Iris pigment epithelial cell (primary cell): ENCODE results near the gene FARS2.

ENCODE experiments used
- DNase-seq: peaks from one replicate; pipeline ENCODE4 v3.0.0-alpha.2; 2011; ENCODE audit warnings: low read depth

FARS2 gene

DNA sequence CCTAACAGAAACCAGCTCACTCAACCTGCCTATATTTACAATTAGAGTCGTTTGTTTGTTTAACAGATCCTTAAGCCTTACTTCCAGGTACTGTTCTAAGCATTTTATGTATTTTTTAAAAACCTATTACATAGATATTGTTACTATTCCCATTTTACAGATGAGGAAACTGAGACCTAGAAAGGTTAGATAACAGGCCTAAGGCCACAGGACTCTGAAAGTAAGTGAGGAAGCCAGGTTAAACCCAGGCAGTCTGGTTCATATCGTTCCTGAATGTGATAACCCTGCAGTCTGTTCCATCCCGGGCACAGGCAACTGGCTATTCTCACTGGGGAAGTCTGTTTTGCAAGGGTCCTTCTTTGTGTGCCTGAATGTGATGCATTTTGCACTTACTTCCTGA lies 322.2 kb downstream of the FARS2 start:
- DNase-seq: no peak

DNA sequence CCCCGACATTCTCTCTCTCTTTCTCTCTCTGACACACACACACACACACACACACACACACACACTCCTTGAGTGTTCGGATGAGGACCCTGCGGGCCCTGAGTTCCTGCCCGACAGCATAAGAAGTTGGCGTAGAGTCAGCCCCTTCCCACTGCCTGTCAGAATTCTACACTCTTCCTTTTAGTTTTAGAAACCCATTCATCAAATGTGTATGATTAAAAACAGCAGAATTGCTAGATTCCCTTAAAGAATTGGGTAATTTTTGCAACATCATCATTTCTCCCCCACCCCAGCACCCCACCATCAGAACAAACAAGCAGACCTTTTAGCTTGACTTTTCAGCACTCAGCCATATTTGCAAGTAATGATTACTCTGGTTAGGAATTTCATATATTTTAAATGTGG lies 322.8 kb downstream of the FARS2 start:
- peak; percentile 85 for DNase-seq

DNA sequence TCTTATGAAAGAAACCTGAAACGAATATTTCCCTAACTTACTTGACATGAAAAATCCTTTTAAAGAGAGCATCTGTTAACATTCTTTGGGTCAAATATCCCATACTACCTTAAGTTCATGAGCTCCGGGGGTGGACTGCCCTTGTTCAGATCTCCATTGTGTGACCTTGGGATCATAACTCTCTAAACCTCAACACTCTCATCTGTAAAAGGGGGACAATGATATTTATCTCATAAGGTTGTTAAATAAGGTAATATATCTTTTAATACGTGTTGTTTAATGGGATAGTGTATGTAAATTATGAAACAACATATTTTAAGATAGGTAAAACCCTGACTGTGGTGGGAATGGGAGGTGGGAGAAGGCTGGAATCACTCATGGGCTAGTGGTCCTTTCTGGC lies 326.3 kb downstream of the FARS2 start:
- no peak for DNase-seq

DNA sequence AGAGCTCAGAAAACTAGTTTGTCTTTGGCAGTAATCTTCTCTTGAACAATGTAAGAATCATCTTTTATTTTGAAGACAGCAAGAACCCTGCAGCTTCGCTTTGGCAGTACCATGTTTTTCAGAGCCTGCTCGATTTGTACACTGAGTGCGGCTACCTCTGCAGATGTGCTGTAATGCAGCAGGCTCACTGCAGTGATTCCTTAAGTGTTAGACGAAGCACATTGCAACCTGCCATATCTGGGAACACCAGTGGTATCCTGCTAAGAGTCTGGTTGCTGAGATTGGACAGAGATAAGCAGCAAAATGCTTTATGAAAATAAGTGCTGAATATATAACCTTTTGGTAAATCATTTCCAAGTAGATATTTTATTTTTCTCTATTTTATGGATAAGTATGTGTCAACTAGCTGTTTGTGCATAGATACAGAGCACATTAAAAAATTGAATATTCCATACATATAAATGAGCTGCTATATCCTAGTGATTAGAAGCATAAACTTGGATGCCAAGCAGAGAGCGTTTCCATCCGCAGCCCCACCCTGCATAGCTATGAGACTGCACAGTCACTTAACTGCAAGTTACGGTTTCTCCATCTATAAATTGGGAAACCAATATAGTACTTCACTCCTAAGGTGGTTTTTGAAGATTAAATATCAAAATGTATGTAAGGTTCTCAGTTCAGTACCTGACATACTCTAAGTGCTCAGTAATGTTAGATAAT lies 328.3 kb downstream of the FARS2 start:
- no peak for DNase-seq

DNA sequence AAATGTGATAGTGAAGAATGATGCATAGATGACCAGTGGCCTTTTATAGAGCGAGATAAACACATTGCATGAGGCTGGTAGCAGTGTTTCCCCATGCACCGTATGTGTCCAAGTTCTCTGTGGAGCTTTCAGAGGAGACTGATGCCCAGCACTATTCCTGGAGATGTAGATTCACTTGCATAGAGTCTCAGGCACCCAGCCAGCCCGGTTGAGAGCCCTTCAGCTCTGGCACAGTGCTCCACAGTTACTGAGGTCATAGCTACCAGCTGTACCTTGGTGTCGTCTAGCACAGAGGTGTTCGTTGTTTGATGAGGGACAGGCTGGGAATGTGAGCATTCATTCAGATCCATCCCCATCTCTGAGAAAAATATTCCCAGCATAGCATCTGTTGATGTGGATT lies 328.9 kb downstream of the FARS2 start:
- no peak for DNase-seq

DNA sequence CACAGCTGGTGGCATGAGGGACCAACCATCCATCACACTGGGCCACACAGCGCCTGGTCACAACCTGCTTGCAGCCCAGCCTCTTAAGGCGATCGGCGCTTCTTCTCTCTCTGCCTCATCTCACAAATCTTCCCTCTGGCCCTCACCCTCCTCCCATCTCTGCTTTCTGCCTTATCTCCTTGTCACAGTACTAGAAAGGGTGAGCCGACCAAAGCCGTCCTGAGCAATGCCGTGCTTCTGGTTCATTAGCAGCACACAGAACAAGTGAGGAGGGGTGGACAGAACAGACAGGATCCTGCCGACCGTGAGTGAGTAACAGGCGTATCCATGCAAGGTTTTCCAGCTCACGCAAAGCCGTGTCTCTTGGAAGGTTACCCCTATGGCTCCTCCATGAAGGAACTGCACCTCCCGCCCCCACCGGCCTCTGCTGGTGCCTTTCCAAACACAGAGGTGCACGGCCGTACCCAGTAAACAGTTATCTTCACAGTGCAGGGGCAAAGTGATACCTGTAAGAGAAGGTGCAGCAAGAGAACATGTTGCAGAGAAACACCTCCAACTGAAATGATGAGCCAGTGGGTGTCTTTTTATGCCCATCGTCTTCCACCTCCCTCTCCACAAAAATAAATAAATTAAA lies 331.7 kb downstream of the FARS2 start:
- no peak for DNase-seq

DNA sequence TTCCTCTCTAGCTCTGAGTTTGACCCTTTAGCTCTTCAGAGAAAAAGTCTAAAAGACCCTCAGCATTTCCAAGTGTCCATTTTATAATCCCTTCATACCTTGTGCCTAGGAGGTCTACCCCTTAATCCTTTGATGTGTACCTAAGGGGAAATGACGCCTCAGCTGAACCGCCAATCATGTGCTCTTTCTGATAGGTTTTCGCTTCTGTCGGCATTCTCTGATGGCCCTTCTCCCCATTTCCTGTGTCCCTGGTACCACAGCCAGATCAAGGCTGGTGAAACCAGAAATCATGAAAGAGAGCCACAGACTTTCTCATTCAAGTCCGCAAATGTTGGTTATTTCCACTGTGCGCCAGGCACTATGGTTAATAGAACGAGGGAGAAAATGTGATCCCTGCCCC lies 333.9 kb downstream of the FARS2 start:
- DNase-seq: no peak

DNA sequence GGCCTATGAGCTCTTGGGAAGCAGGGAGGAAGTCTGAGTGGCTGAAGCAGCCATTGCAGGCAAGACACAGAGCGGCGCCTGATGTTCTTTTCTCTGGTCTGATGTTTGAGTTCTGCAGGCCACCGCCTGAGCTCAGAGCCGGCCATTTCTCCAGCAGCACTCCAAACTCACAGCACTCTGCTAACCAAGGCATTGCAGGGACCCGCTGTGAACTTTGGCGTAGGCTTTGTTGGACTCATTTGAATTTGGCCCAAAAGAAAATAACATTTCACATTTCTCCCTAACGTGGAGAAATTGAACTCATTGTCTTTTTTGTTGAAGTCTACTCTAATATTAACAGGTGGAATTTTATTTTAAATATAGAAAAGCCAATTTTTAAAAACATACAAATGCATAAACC lies 336.1 kb downstream of the FARS2 start:
- no peak for DNase-seq

DNA sequence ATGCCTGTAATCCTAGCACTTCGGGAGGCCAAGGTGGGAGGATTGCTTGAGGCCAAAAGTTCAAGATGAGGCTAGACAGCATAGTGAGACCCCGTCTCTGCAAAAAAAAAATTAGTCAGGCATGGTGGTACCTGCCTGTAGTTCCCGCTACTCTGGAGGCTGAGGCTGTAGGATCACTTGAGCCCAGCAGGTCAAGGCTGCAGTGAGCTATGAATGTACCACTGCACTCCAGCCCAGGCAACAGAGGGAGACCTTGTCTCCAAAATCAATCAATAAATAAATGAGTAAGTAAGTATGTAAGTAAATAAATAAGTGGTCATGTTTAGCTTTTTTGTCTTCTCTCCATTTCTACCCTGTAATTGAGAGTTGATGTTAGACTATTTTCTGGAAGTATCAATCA lies 336.8 kb downstream of the FARS2 start:
- no peak for DNase-seq

DNA sequence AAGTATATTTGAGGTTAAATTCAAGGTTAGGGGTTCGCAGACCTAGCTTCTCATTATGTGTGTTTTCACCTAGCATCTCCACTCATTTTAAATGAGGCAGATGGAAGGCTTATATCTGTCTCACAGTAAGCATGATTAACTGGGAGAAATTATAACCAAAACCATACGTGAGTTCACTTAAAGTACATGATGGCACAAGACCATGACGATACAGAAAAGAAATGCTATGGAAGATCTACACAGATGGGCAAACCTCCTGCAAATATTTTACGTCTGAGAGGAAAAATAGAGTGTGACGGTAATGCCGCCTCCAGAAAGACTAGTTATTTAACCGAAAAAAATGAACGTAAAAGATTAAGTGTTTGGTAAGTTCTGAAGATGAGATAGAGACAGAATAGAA lies 337.8 kb downstream of the FARS2 start:
- no peak for DNase-seq

DNA sequence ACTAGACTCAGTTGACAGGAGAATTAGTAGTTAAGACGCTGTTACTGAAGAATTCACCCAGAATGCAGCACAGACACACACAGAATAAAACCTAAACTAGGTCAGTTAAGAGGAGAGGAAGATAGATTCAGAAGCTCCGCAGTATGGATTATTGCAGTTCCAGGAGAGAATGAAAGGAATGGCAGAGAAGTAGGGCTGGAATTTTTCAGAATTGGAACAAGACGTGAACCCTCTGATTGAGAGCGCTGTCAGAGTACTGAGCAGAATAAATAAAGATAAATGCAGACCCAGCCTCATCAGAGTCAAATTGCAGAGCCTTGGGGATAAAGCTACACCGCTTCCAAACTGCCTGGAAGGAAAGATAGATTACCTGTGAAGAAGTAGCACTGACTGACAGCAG lies 344.6 kb downstream of the FARS2 start:
- DNase-seq: no peak

DNA sequence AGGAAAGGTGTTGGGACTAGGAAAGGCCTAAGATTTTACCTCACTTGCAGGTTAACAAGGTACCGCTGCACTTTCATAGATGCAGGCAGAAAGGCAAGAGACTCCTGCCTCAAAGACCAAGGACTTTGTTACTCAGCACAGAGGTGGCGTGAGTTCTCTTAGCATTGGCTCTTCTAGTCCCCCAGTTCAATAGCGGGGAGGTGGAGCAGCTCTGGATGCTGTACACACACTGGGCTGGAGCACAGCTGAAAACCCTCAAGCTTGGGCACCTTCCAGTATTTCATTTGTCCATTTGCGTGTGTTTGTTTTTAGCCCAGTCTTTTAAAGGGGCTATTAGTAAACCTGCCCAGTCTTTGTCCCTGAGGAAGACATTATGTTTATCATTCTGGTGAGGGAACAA lies 345.2 kb downstream of the FARS2 start:
- no peak for DNase-seq

DNA sequence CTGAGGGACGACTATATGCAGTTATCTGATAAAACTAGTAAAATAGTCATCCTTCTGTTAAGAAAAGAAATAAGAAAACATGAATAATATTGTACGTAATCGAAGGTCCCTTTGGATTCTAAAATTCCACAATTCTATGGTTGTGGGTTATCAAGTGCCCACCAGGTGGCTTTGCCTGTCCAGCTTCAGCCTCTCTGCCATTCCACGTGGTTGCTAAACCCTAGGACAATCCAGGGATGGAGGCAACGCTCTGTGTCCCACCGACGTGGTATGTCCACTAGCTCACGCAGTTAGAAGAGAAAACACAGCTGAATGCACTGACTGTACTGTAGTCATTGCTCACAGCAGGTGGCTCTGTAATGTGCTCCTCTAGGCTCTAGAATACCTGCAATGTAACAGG lies 349.3 kb downstream of the FARS2 start:
- no peak for DNase-seq

DNA sequence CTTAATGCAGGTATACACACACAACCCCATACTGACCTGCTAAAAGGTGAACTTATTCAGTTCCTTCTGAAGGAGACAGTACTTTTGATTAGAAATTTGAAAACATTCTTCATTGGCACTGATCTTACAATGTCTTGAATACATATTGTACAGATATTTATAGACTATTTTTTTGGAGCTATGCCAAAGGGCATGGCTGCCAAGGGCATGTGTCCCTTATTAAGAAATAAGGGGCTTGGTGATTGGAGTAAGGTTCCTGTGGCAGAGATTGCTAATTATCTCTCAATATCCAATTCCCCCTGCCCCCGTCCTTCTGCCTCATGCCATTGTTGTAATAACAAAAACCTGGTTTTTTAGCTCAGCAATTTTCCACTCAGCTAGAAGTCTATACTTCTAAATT lies 355.9 kb downstream of the FARS2 start:
- DNase-seq: no peak

DNA sequence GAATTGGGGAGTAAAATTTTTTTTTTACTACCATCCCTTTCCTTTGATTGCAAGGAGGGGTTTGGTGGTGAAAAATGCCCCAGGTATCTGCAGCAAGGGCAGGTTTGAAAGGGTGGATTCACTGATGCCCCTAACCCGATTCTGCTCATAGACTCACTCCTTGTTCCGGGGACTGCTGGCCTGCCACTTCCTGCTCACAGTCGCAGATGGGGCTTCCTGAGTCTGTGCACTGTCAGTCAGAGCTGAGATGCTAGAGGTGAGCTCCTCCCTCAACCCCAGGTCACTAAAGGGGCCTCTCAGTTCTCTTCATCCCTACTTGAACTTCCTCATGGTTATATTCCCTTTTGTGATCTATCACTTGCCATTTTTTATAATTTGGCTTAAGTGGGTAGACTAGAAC lies 357.9 kb downstream of the FARS2 start:
- no peak for DNase-seq

DNA sequence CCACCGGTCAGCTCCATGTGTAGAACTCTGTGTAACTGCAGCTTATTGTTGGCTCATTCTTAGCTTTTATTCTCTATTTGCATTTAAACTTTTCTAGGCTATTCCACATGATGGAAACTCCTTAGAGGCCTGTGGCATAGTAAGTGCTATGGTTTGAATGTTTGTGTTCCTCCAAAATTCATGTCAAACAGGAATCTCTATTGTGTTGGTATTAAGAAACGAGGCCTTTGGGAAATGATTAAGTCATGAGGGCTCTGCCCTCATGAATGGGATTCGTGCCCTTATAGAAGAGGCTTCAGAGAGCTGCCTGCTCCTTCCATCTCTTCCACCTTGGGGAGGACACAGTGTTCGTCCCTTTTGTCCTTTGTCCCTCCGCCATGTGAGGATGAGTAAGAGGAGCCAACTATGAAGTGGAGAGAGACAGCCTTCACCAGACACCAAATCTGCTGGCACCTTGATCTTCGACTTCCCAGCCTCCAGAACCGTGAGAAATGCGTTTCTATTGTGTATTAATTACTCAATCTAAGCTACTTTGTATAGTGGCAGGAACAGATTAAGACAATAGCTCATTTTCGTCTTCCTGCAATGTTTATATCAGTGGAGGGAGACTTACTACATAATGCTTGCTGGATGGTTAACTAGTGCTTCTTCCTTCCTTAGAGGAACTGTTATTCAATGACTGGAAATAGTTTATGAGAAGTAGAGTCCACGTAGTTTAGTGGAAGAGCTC lies 361.1 kb downstream of the FARS2 start:
- no peak for DNase-seq

DNA sequence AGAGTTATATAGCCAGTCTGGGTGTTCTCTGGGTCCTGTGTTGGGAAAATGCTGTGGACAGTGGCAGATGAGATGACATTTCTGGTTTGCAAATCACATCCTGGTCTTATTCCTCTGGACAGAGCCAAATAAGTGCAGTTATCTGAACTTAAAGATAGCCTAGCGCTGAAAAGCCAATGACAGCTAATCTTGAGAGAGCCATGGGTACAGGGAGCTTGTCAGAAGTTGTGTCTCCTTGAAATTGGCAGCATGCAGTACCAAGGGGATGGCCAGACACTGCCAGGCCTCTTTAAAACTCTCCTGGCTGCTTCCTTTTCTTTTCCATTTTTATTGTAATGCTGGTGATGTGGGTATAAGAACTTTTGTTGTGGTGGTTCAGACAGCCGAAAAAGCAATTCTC lies 362.5 kb downstream of the FARS2 start:
- DNase-seq: no peak

DNA sequence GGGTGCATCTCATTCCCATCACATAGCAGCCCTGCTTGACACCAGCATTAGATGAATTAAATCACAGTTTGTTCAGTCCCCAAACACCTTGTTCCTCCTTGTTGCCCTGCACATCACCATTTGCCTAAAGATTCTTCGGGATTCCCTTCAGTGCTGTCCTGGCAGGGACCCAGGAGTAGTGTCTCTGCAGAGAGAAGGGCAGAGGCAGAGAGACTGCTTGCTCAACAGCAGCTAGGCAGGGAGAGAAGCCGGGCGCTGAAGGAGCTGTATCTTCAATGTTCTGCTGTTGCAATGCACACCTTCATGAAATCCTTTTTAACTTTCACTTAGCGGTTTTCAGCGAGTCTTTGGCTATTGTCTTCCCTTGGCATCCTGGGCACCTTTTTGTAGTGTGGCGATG lies 362.9 kb downstream of the FARS2 start:
- DNase-seq: no peak

DNA sequence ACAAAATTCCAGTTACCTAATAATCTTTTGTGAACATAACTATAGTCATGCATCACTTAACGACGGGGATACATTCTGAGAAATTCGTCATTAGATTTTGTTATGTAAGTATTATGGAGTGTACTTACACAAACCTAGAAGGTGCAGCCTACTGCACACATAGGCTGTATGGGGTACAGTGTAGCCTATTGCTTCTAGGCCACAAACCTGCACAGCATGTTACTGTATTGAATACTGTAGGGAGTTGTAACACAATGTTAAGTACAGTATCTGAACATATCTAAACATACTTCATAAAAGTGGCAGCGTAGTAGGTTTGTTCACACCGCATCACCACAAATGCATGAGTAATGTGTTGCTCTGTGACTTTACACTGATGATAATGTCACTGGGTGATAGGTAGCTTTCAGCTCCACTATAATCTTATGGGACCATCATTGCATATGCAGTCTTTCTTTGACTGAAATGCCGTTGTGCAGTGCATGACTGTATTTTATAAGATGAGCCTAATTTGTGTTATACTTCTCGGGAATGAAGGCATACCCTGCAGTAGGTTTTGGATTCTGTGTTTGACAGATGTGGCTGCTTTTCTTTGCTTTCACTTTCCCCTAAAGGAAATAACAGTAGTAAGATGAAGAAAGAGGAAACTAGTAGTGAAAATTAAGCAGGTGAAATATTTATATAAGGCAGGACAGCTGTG lies 365.6 kb downstream of the FARS2 start:
- no peak for DNase-seq

DNA sequence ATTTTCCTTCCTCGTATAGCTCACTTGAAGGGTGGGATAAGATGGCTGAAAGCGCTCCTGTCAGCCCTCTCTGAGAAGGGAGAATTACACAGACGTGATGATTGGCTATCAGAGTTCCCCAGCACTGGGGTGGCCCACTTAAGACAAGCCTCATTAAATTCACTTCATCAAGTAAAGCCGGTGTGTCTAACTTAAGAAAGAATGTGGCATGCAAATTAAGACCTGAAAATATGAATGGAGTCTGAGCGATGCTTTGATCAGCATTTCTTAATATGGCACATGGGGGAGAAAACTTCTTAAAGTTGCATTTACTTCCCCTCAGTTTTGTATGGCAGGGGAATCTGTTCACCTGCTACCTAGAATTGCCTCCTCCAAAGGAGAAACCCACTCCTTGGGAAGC lies 369.3 kb downstream of the FARS2 start:
- no peak for DNase-seq

DNA sequence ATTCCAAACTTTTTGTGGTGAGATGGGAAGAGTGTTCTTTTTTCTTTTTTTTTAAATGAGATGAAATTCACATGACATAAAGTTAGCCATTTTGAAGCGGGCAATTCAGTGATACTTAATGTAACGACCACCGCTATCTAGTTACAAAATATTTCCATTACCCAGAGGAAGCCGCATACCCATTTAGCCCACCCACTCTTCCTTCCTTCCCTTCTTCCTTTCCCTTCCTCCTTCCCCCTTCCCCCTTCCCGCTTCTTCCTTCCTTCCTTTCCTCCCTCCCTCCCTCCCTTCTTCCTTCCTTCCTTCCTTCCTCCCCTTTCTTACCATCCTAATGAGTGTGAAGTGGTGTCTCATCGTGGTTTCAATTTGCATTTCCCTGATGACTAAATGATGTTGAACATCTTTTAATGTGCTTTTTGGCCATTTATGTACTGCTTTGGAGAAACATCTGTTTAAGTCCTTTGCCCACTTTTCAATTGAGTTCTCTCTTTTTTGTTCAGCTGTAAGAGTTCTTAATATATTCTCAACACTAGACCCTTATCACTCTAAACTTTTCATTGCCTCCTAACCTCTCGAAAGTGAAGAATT lies 371.1 kb downstream of the FARS2 start:
- no peak for DNase-seq

DNA sequence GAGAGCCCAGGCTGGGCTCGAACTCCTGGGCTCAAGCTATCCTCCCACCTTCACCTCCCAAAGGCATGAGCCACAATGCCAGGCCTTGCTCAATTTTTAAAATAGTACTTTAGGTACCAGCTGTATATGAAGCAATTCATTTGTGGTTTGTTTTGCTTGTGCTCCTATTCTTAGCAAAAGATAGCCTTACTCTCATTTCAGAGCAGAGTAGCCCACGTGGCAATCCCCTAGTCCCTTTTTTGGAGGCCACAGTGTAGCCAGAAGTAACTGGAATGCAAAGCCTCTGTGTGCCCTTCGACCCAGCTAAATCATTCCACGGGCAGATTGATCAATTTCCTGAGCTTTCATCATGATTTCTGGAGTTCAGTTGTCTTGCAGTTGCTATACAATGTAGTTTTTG lies 373.2 kb downstream of the FARS2 start:
- peak; percentile 33 for DNase-seq
